HFFc6 (cell line): ENCODE results near the gene CXCL8. TPM values are rescaled to one million over a fixed set of nuclear protein-coding genes. Genes with fewer than 3 reads are reported as not detected.

Source experiments
- DNase-seq: peaks from one replicate; pipeline ENCODE4 v3.0.0-alpha.2; 2018
- H3K27ac Mint-ChIP-seq: 2 replicates; pipeline ENCODE4 v1.8.0; 2020; ENCODE audit warnings: mild to moderate bottlenecking, mixed read lengths
- H3K27me3 Mint-ChIP-seq: 2 replicates; pipeline ENCODE4 v1.8.0; 2021; ENCODE audit warnings: mild to moderate bottlenecking, moderate library complexity, mixed read lengths; ENCODE audit not compliant: insufficient read depth
- H3K36me3 Mint-ChIP-seq: 2 replicates; pipeline ENCODE4 v1.8.0; 2021; ENCODE audit warnings: low read depth, mixed read lengths
- H3K4me1 Mint-ChIP-seq: 2 replicates; pipeline ENCODE4 v1.8.0; 2020; ENCODE audit warnings: low read depth, mixed read lengths
- H3K4me3 Mint-ChIP-seq: 2 replicates; pipeline ENCODE4 v1.8.0; 2020; ENCODE audit warnings: mild to moderate bottlenecking, moderate library complexity, mixed read lengths
- H3K9me3 Mint-ChIP-seq: 2 replicates; pipeline ENCODE4 v1.8.0; 2020; ENCODE audit warnings: mild to moderate bottlenecking, mixed read lengths
- CTCF ChIP-seq: fragments of 200-600 bp; sonication (generic); IDR thresholded peaks from 2 replicates; pipeline ENCODE4 v1.5.0; 2021; ENCODE audit warnings: antibody characterized with exemption, mild to moderate bottlenecking
- total RNA-seq, 6 experiments: library from RNA; stranded (reverse); fragmentation: NEBNext Ultra II Directional; extraction: Animal tissue kit (Norgen Biotek cat#: 25700); gene quantifications; 2 replicates in 1 of 6; 3 replicates in 5 of 6; pipeline ENCODE4 v1.2.3, GENCODE V29; 2021

Gene CXCL8
- total RNA-seq, 6 experiments from 2014 or later: 0.47 to 3.2 (median 2.1) TPM

GRCh38 chr4:73723928-73724327, 16.4 kb upstream of the CXCL8 start:
- peaks cover 77% of the 10 kb centered on the region for H3K4me1 Mint-ChIP-seq
- H3K27ac Mint-ChIP-seq: no peak overlapping the region
- H3K27me3 Mint-ChIP-seq: no peaks in the 10 kb centered on the region
- no peaks in the 10 kb centered on the region for H3K9me3 Mint-ChIP-seq
- H3K4me3 Mint-ChIP-seq: no peak overlapping the region
- no peak for DNase-seq
- no peak for TF ChIP-seq CTCF
- no peaks in the 10 kb centered on the region for H3K36me3 Mint-ChIP-seq

- no peaks in the 10 kb centered on the region for H3K36me3 Mint-ChIP-seq
- H3K4me3 Mint-ChIP-seq: no peak overlapping the region
- DNase-seq: no peak
- TF ChIP-seq CTCF: no peak
- H3K9me3 Mint-ChIP-seq: no peaks in the 10 kb centered on the region
- peak overlapping the region; percentile 84 for H3K27ac Mint-ChIP-seq
- peaks cover 80% of the 10 kb centered on the region for H3K4me1 Mint-ChIP-seq
- H3K27me3 Mint-ChIP-seq: no peaks in the 10 kb centered on the region
Measured at GRCh38 chr4:73725510-73725909, 14.9 kb upstream of the CXCL8 start.

- H3K27me3 Mint-ChIP-seq: no peaks in the 10 kb centered on the region
- peaks cover 80% of the 10 kb centered on the region for H3K4me1 Mint-ChIP-seq
- H3K36me3 Mint-ChIP-seq: no peaks in the 10 kb centered on the region
- H3K4me3 Mint-ChIP-seq: no peak overlapping the region
- H3K9me3 Mint-ChIP-seq: no peaks in the 10 kb centered on the region
- TF ChIP-seq CTCF: no peak
- peak; percentile 86 for DNase-seq
- H3K27ac Mint-ChIP-seq: peak overlapping the region; percentile 84
Measured at GRCh38 chr4:73725985-73726384, 14.4 kb upstream of the CXCL8 start.

GRCh38 chr4:73727685-73728084, 12.7 kb upstream of the CXCL8 start:
- no peak for DNase-seq
- peaks cover 71% of the 10 kb centered on the region for H3K4me1 Mint-ChIP-seq
- no peaks in the 10 kb centered on the region for H3K27me3 Mint-ChIP-seq
- no peaks in the 10 kb centered on the region for H3K9me3 Mint-ChIP-seq
- H3K36me3 Mint-ChIP-seq: 0 out of 2 replicates have a peak, but pooled peaks cover 5% of the 10 kb centered on the region
- no peak overlapping the region for H3K27ac Mint-ChIP-seq
- TF ChIP-seq CTCF: no peak
- no peak overlapping the region for H3K4me3 Mint-ChIP-seq

GRCh38 chr4:73728091-73728741, 12.2 kb upstream of the CXCL8 start:
- no peaks in the 10 kb centered on the region for H3K9me3 Mint-ChIP-seq
- TF ChIP-seq CTCF: no peak
- H3K27me3 Mint-ChIP-seq: no peaks in the 10 kb centered on the region
- DNase-seq: no peak
- 0 out of 2 replicates have a peak, but pooled peaks cover 5% of the 10 kb centered on the region for H3K36me3 Mint-ChIP-seq
- H3K27ac Mint-ChIP-seq: no peak overlapping the region
- peaks cover 66% of the 10 kb centered on the region for H3K4me1 Mint-ChIP-seq
- H3K4me3 Mint-ChIP-seq: no peak overlapping the region
